Activated CD4-positive, alpha-beta T cell treated with anti-CD3 and anti-CD28 coated beads for 36 hours (primary cell): Measurements from ENCODE around the gene ATP5F1A. TPM values are rescaled to one million over a fixed set of nuclear protein-coding genes. Genes with fewer than 3 reads are reported as not detected.

Source experiments
- ATAC-seq: fragments of 200-7000 bp; cut with Tn5 transposase; one replicate; pipeline ENCODE4 v1.10.0; 2021; ENCODE audit warnings: mild to moderate bottlenecking, moderate library complexity
- CTCF ChIA-PET: fragments of 350-600 bp; sonication (Branson Sonifier 250); formaldehyde crosslinking; loops from one replicate; lab custom pipeline; 2021; ENCODE audit warnings: antibody characterized with exemption; lab: Charles Lee
- POLR2A ChIA-PET: fragments of 350-600 bp; sonication (Branson Sonifier 250); formaldehyde crosslinking; loops from one replicate; lab custom pipeline; 2021; ENCODE audit warnings: antibody characterized with exemption, inconsistent platforms; lab: Charles Lee
- DNase-seq: peaks from one replicate; pipeline ENCODE4 v3.0.0-alpha.2; 2020
- H3K27ac Mint-ChIP-seq: one replicate; pipeline ENCODE4 v1.8.0; 2021; ENCODE audit warnings: mixed read lengths
- H3K27me3 Mint-ChIP-seq: one replicate; pipeline ENCODE4 v1.8.0; 2021; ENCODE audit warnings: mixed read lengths
- H3K36me3 Mint-ChIP-seq: one replicate; pipeline ENCODE4 v1.8.0; 2021; ENCODE audit warnings: low read depth, mixed read lengths
- H3K4me1 Mint-ChIP-seq: one replicate; pipeline ENCODE4 v1.8.0; 2021; ENCODE audit warnings: mixed read lengths
- H3K4me3 Mint-ChIP-seq: one replicate; pipeline ENCODE4 v1.8.0; 2021; ENCODE audit warnings: mild to moderate bottlenecking, moderate library complexity, mixed read lengths
- H3K9me3 Mint-ChIP-seq: one replicate; pipeline ENCODE4 v1.8.0; 2021; ENCODE audit warnings: low read depth, mixed read lengths
- intact Hi-C, 2 experiments: fragments of 100-400 bp; cut with DNase I in 1 of 2; cut with micrococcal nuclease in 1 of 2; formaldehyde crosslinking; loops; one replicate each; pipeline versions ENCODE4 v1.14.2 to v1.15.1; 2022 to 2024; cut with DNase I, micrococcal nuclease
- total RNA-seq, 2 experiments: library from RNA; stranded (reverse); gene quantifications; one replicate each; pipeline ENCODE4 v1.2.3, GENCODE V29; 2021

Gene ATP5F1A
- total RNA-seq, 2 experiments from 2014 or later: 375 to 515 TPM

DNA sequence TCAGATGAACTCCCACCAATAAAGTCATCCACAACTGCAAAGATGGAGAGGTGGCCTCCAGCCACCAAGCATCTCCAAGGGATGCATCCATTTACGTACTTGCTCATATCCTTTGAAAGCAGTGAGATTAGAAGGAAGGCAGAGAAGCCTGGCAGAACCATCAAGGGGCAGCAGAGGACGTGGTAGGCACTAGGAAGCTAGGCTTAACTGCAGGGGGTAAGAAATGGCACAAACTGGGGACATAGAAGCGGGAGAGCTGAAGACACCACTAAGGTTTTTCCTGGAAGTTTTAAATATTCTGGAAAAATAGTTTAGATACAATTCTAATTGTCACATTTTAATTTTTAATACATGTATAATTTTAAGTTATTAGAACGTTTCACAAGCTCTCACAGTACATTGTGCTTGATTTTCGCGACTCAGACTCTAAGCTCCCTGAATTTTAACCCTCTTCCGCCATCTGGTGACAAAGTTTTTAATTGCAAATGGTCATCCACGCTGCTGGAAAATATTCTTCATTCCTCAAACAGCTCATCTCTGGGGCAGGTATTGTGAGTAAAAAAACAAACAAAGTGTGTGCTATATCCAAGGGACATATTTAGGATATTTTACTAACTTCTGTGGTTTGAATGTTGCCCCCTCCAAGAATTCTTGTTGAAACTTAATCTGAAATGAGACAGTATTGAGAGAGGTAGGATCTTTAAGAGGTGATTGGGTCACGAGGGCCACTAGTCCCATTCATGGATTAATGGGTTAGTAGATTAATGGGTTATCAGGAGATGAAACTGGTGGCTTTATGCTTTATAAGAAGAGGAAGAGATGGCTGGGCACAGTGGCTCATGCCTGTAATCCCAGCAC, 24.4 kb downstream of the ATP5F1A start:
- POLR2A ChIA-PET: interaction anchor here (0.6 to 1.3 kb wide), 7 partner anchors 9 to 453 kb away, joined by 3 to 5 read pairs (median 3); partner anchors contain the start of gene ATP5F1A
- Mint-ChIP-seq H3K9me3 (no peaks in the 10 kb centered on the region), H3K4me1 (peaks cover 36% of the 10 kb centered on the region), H3K36me3 (peaks cover 4% of the 10 kb centered on the region), H3K27me3 (no peaks in the 10 kb centered on the region), H3K27ac (no peak overlapping the region), H3K4me3 (no peak overlapping the region)
- ATAC-seq (peak; percentile 60), DNase-seq (peak; percentile 68)
- intact Hi-C loops: loop anchor here (1.0 to 10.0 kb wide), 13 partner anchors 46 to 799 kb away; partner anchors contain the start of gene EPG5 (in 1 of the 2)
- CTCF ChIA-PET: interaction anchor here (0.7 to 4.3 kb wide), 63 partner anchors 9 to 432 kb away, joined by 3 to 42 read pairs (median 5); partner anchors contain the start of gene SLC14A1

DNA sequence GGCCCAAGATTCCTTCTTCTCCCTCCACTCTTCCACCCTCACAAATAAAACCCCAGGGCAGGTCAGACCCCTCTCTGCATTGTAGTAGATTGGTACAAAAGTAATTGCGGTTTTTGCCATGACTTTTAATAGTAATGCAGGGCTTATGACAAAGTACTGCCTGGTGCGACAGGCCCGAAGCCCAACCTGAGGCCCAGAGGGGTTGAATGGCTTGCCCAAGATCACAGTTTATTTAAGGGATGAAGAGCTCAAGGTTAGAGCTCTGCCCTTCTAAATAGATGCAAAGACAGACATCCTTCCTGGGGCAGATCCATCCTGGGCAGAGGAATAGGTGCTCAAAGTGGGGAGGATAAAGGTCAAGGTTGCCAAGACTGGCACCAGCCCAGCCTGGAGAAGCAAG, 25.1 kb downstream of the ATP5F1A start:
- Mint-ChIP-seq H3K27ac (peak overlapping the region; percentile 39), H3K4me1 (peaks cover 38% of the 10 kb centered on the region), H3K9me3 (no peaks in the 10 kb centered on the region), H3K27me3 (no peaks in the 10 kb centered on the region), H3K4me3 (peak overlapping the region; percentile 70), H3K36me3 (peaks cover 4% of the 10 kb centered on the region)
- ChIA-PET POLR2A (interaction anchor here (0.6 to 1.3 kb wide), 4 partner anchors 12 to 402 kb away, joined by 3 read pairs; no protein-coding TSS in a partner anchor), CTCF (interaction anchor here (0.5 to 4.3 kb wide), 42 partner anchors 10 to 409 kb away, joined by 3 to 42 read pairs (median 6); partner anchors contain the start of gene SLC14A1)
- intact Hi-C loops: loop anchor here (1.0 to 10.0 kb wide), 13 partner anchors 46 to 798 kb away; partner anchors contain the start of gene EPG5 (in 1 of the 2)
- DNase-seq: no peak
- ATAC-seq: no peak

DNA sequence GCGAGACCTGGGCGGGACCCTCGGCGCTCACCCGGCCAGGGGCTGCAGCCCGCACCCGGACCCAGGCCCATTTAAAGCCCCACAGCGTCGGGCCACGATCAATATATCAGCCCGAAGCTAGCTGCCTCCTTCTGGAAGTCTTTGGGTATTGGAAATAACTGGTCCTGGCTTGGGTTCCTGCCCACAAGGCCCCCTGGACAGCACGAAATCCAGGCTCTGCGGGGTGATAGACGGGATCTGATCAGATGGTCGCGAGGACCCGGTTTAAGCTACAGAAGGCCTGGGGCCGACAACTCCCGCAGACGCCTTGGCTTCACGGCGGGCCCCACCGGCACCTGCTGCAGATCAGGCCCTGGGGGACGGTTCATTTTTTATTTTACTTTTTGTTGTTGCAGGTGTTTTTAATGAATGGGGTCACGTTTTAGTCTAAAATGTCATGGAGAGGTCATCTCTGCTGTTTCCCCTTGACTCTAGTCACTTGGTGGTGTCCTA, 25.7 kb downstream of the ATP5F1A start:
- CTCF ChIA-PET: interaction anchor here (0.5 to 4.3 kb wide), 15 partner anchors 11 to 408 kb away, joined by 3 to 42 read pairs (median 8); partner anchors contain the start of gene SLC14A1
- Mint-ChIP-seq H3K4me1 (peaks cover 38% of the 10 kb centered on the region), H3K27ac (peak overlapping the region; percentile 39), H3K9me3 (peaks cover 2% of the 10 kb centered on the region), H3K27me3 (no peaks in the 10 kb centered on the region), H3K4me3 (peak overlapping the region; percentile 70), H3K36me3 (peaks cover 2% of the 10 kb centered on the region)
- POLR2A ChIA-PET: interaction anchor here (0.6 to 1.4 kb wide), 3 partner anchors 10 to 155 kb away, joined by 3 to 4 read pairs (median 3); no protein-coding TSS in a partner anchor
- intact Hi-C loops: loop anchor here (2.0 to 10.0 kb wide), 7 partner anchors 45 to 798 kb away; no protein-coding TSS in a partner anchor
- no peak for ATAC-seq
- peak; percentile 19 for DNase-seq

- ATAC-seq (peak; percentile 77), DNase-seq (peak; percentile 82)
- ChIA-PET POLR2A (interaction anchor here (0.6 to 1.4 kb wide), 3 partner anchors 11 to 24 kb away, joined by 3 to 4 read pairs (median 3); no protein-coding TSS in a partner anchor), CTCF (interaction anchor here (0.7 to 4.3 kb wide), 7 partner anchors 11 to 408 kb away, joined by 3 to 42 read pairs (median 4); no protein-coding TSS in a partner anchor)
- Mint-ChIP-seq H3K27me3 (no peaks in the 10 kb centered on the region), H3K9me3 (peaks cover 2% of the 10 kb centered on the region), H3K4me1 (peaks cover 38% of the 10 kb centered on the region), H3K27ac (peak within 1 kb of the TSS; percentile 69), H3K4me3 (peak within 1 kb of the TSS; percentile 70), H3K36me3 (peaks cover 2% of the 10 kb centered on the region)
- intact Hi-C loops: loop anchor here (2.0 to 10.0 kb wide), 7 partner anchors 45 to 797 kb away; no protein-coding TSS in a partner anchor
These were observed 26.3 kb downstream of the ATP5F1A start, which contains the start of gene PSTPIP2 for GRCh38 chr18:46071653-46072375. Gene PSTPIP2, minus strand, starts transcription at chr18:46072260. Its CDS starts 72 bp downstream, at chr18:46072188.

GRCh38 chr18:46070815-46071652, 27.1 kb downstream of the ATP5F1A start:
- peak; percentile 35 for DNase-seq
- Mint-ChIP-seq H3K4me3 (peak overlapping the region; percentile 67), H3K36me3 (peaks cover 2% of the 10 kb centered on the region), H3K27ac (no peak overlapping the region), H3K4me1 (peaks cover 38% of the 10 kb centered on the region), H3K27me3 (no peaks in the 10 kb centered on the region), H3K9me3 (peaks cover 2% of the 10 kb centered on the region)
- ChIA-PET CTCF (interaction anchor here (0.7 to 4.3 kb wide), 6 partner anchors 107 to 407 kb away, joined by 3 to 42 read pairs (median 4); no protein-coding TSS in a partner anchor), POLR2A (interaction anchor here (0.6 to 1.4 kb wide), 2 partner anchors 12 to 24 kb away, joined by 3 to 4 read pairs; no protein-coding TSS in a partner anchor)
- ATAC-seq: no peak
- intact Hi-C loops: loop anchor here (5.0 to 10.0 kb wide), 3 partner anchors 44 to 796 kb away; no protein-coding TSS in a partner anchor

DNA sequence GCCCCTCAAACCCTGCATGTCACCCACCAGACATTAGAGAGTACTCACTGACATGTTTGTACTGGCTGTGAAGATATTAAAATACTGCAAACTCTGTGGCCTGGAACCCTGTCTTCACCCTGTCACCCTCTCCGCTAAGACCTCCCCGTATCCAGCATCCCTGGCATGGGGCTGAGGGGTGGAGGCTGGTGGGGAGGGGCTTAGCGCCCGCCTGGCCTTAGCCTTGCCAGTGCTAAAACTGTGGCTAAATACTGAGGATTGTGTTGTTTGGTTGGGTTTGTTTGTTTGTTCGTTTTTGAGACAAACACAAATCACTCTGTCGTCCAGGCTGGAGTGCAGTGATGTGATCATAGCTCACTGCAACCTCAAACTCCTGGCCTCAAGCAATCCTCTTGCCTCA, 27.9 kb downstream of the ATP5F1A start:
- Mint-ChIP-seq H3K27me3 (no peaks in the 10 kb centered on the region), H3K27ac (no peak overlapping the region), H3K4me3 (no peak overlapping the region), H3K9me3 (peaks cover 2% of the 10 kb centered on the region), H3K36me3 (peaks cover 2% of the 10 kb centered on the region), H3K4me1 (peaks cover 38% of the 10 kb centered on the region)
- intact Hi-C loops: loop anchor here (5.0 to 10.0 kb wide), 3 partner anchors 43 to 795 kb away; no protein-coding TSS in a partner anchor
- ChIA-PET CTCF (interaction anchor here (0.9 to 4.3 kb wide), 4 partner anchors 9 to 406 kb away, joined by 3 to 42 read pairs (median 4); no protein-coding TSS in a partner anchor), POLR2A (no interaction called here)
- DNase-seq (no peak), ATAC-seq (no peak)

- no peaks in the 10 kb centered on the region for H3K27me3 Mint-ChIP-seq
- peaks cover 2% of the 10 kb centered on the region for H3K9me3 Mint-ChIP-seq
- intact Hi-C loops: loop anchor here (1.0 kb wide), 1 partner anchor 56 kb away; no protein-coding TSS in a partner anchor
- H3K27ac Mint-ChIP-seq: peak overlapping the region; percentile 55
- H3K36me3 Mint-ChIP-seq: peaks cover 2% of the 10 kb centered on the region
- no peak for ATAC-seq
- H3K4me1 Mint-ChIP-seq: peaks cover 40% of the 10 kb centered on the region
- DNase-seq: no peak
- ChIA-PET CTCF (interaction anchor here (0.6 to 1.7 kb wide), 4 partner anchors 9 to 191 kb away, joined by 3 to 4 read pairs (median 4); no protein-coding TSS in a partner anchor), POLR2A (no interaction called here)
- no peak overlapping the region for H3K4me3 Mint-ChIP-seq
These were observed 28.6 kb downstream of the ATP5F1A start for GRCh38 chr18:46069524-46069923.

GRCh38 chr18:46068763-46069162, 29.3 kb downstream of the ATP5F1A start:
- Mint-ChIP-seq H3K36me3 (peaks cover 2% of the 10 kb centered on the region), H3K9me3 (peaks cover 2% of the 10 kb centered on the region), H3K4me1 (peaks cover 37% of the 10 kb centered on the region), H3K4me3 (no peak overlapping the region), H3K27me3 (no peaks in the 10 kb centered on the region), H3K27ac (no peak overlapping the region)
- ChIA-PET CTCF (interaction anchor here (0.6 to 1.5 kb wide), 2 partner anchors 8 to 1850 kb away, joined by 3 read pairs; no protein-coding TSS in a partner anchor), POLR2A (no interaction called here)
- intact Hi-C loops: loop anchor here (1.0 kb wide), 1 partner anchor 55 kb away; no protein-coding TSS in a partner anchor
- no peak for ATAC-seq
- no peak for DNase-seq

- Mint-ChIP-seq H3K27me3 (no peaks in the 10 kb centered on the region), H3K27ac (no peak overlapping the region), H3K4me3 (no peak overlapping the region), H3K9me3 (peaks cover 2% of the 10 kb centered on the region), H3K36me3 (peaks cover 2% of the 10 kb centered on the region), H3K4me1 (peaks cover 26% of the 10 kb centered on the region)
- POLR2A ChIA-PET: no interaction called here
- CTCF ChIA-PET: interaction anchor here (0.8 kb wide), 1 partner anchor 188 kb away, joined by 3 read pairs; no protein-coding TSS in a partner anchor
- DNase-seq: no peak
- intact Hi-C loops: no loop called here
- ATAC-seq: no peak
These were observed 30.6 kb downstream of the ATP5F1A start for GRCh38 chr18:46067438-46068007.
